ENCODE results near the gene MAP3K2. TPM values are rescaled to one million over a fixed set of nuclear protein-coding genes. Genes with fewer than 3 reads are reported as not detected.

Gene MAP3K2
- total and polyA plus RNA-seq, 2 of the 8 experiments (the other 6 are each of a cell fraction or from before 2014, with no cell fraction given) = 2.0 to 23.2 TPM

GRCh38 chr2:127283275-127283674, 104.5 kb downstream of the MAP3K2 start:
- H3K36me3 ChIP-seq (ENCODE audit: control insufficient read depth in 2 of 4, insufficient read depth in 4 of 4, low read length in 3 of 4) = peaks cover 46 to 87% (median 72%) of the 10 kb centered on the region in 4 experiments
- POLR2A ChIA-PET (ENCODE audit: partially characterized antibody) = interaction anchor here (1.0 to 3.3 kb wide), 2 partner anchors 11 to 13 kb away, joined by 3 to 14 read pairs; partner anchors contain the start of gene ERCC3

More at GRCh38 chr2:127283275-127283674, 104.5 kb downstream of the MAP3K2 start:
- H2BK12ac ChIP-seq (ENCODE audit: low read depth, low read length) = no peak overlapping the region
- H4K91ac ChIP-seq (replicated peaks; ENCODE audit: insufficient read length, low read length) = no peak overlapping the region
- H2BK15ac ChIP-seq (ENCODE audit: low read length) = no peak overlapping the region
- H3K4ac ChIP-seq (replicated peaks; ENCODE audit: insufficient read length, low read depth, low read length) = no peak overlapping the region
- no peak overlapping the region for H3K4me2 ChIP-seq (ENCODE audit: insufficient read depth in 1 of 2, low read depth in 2 of 2, low read length in 2 of 2)
- no peak overlapping the region for H3K27ac ChIP-seq (ENCODE audit: low read depth, low read length)
- H3K4me3 ChIP-seq (ENCODE audit: extremely low read depth in 1 of 4, insufficient read depth in 2 of 4, low read depth in 3 of 4, low read length in 4 of 4) = no peak overlapping the region
- no peak overlapping the region for H3K56ac ChIP-seq (replicated peaks; ENCODE audit: insufficient read length, low read depth, low read length)
- peak in 1 of 2 experiments; percentile 11 for DNase-seq (ENCODE audit: low read depth in 1 of 2, low spot score in 2 of 2)
- H3K27me3 ChIP-seq (replicated peaks in 1 of 4; ENCODE audit: control insufficient read depth in 3 of 4, extremely low read depth in 1 of 4, insufficient read depth in 3 of 4, low read length in 3 of 4) = no peaks in the 10 kb centered on the region
- H3K18ac ChIP-seq (ENCODE audit: extremely low read depth, low read length) = no peak overlapping the region
- no peak overlapping the region for H4K5ac ChIP-seq (ENCODE audit: insufficient read length, low read depth, low read length)
- peaks cover 5 to 12% of the 10 kb centered on the region in 2 experiments for H4K20me1 ChIP-seq (replicated peaks in 1 of 2; ENCODE audit: control insufficient read depth in 1 of 2, insufficient read depth in 2 of 2, low read length in 2 of 2)
- peaks cover 9 to 10% of the 10 kb centered on the region in 2 experiments; a peak in 2 of 4 replicates for H3K9me3 ChIP-seq (ENCODE audit: insufficient read depth in 2 of 2, low read depth in 1 of 2, low read length in 1 of 2)
- no peak overlapping the region for H2AFZ ChIP-seq (ENCODE audit: low read length)
- H3K79me2 ChIP-seq (ENCODE audit: control insufficient read depth in 1 of 2, insufficient read depth in 2 of 2, low read length in 2 of 2) = peaks cover 0 to 24% of the 10 kb centered on the region in 2 experiments; a peak in 2 of 4 replicates
- TF ChIP-seq CEBPB (IDR thresholded peaks at IDR 0.05; ENCODE audit: low read depth, low read length) (no peak), KDM1A (IDR thresholded peaks at IDR 0.05; ENCODE audit: borderline replicate concordance, low read length) (peak; percentile 81; the same call in 1 of the 2 replicates)
- no peak overlapping the region for H2BK5ac ChIP-seq (ENCODE audit: low read depth, low read length)
- H3K23ac ChIP-seq (ENCODE audit: insufficient read length) = no peak overlapping the region
- H2BK20ac ChIP-seq (ENCODE audit: low read length) = no peak overlapping the region
- no peak for FAIRE-seq
- H4K8ac ChIP-seq (ENCODE audit: extremely low read depth, insufficient read depth, low read length) = no peak overlapping the region
- H3K79me1 ChIP-seq (ENCODE audit: low read depth, low read length) = no peaks in the 10 kb centered on the region; the same call in 1 of the 2 replicates
- 86% methylated on average over 2 of the region's 2 CpGs; no CpG with 5 or more reads in 1 of the 2 experiments for WGBS, 2 experiments (ENCODE audit: extremely low coverage in 1 of 2, insufficient coverage in 1 of 2, insufficient read length in 1 of 2, insufficient replicate concordance in 2 of 2, low coverage in 1 of 2, low lambda C conversion rate in 2 of 2, missing lambda C conversion rate in 1 of 2)
- no peak overlapping the region for H3K14ac ChIP-seq (ENCODE audit: insufficient read length)
- no peak overlapping the region for H2BK120ac ChIP-seq (replicated peaks; ENCODE audit: low read depth, low read length)
- H3K9ac ChIP-seq (replicated peaks in 1 of 4; ENCODE audit: extremely low read depth in 1 of 4, low read depth in 3 of 4, low read length in 3 of 4) = no peak overlapping the region
- CTCF ChIA-PET (ENCODE audit: partially characterized antibody) = interaction anchor here (2.7 kb wide), 1 partner anchor 86 kb away, joined by 10 read pairs; no protein-coding TSS in a partner anchor
- no peaks in the 10 kb centered on the region for H3K23me2 ChIP-seq (ENCODE audit: low read depth, low read length)
- no peak overlapping the region for H2AK5ac ChIP-seq (ENCODE audit: low read depth, low read length)
- H3K4me1 ChIP-seq (replicated peaks in 1 of 4; ENCODE audit: control insufficient read depth in 3 of 4, insufficient read depth in 4 of 4, low read length in 3 of 4) = no peaks in the 10 kb centered on the region
